Panc1 (cell line): ENCODE data around the gene ELP2. TPM values are rescaled to one million over a fixed set of nuclear protein-coding genes. Genes with fewer than 3 reads are reported as not detected.

Experiments
- ATAC-seq: fragments of 200-7000 bp; cut with Tn5 transposase; 2 replicates; pipeline ENCODE4 v1.9.1; 2020; ENCODE audit warnings: mild to moderate bottlenecking, moderate library complexity
- BruUV-seq: library from RNA; stranded (reverse); fragments of 400-500 nt; replicated peaks from 2 replicates; lab custom pipeline; 2021; lab: Mats Ljungman, UMichigan
- CTCF ChIA-PET: fragments of 300-600 bp; sonication (Branson Sonifier 250); formaldehyde crosslinking; loops from one replicate; lab custom pipeline; 2022; ENCODE audit warnings: antibody characterized with exemption; lab: Charles Lee
- POLR2A ChIA-PET: fragments of 300-600 bp; sonication (Branson Sonifier 250); formaldehyde crosslinking; loops from one replicate; lab custom pipeline; 2022; ENCODE audit warnings: antibody characterized with exemption; lab: Charles Lee
- DNase-seq: peaks from one replicate; pipeline ENCODE4 v3.0.0-alpha.2; 2010; ENCODE audit warnings: low read depth, low spot score
- H3K27ac ChIP-seq: 2 replicates; pipeline ENCODE4 v1.5.1; 2011; ENCODE audit warnings: mild to moderate bottlenecking, low read length, inconsistent platforms
- H3K27me3 ChIP-seq: fragments of 200-500 bp; sonication (Bioruptor generic); 2 replicates; pipeline ENCODE4 v1.6.0; 2014; ENCODE audit warnings: low read length, inconsistent platforms; ENCODE audit not compliant: control insufficient read depth, insufficient read depth
- H3K36me3 ChIP-seq: fragments of 200-500 bp; sonication (Bioruptor generic); 2 replicates; pipeline ENCODE4 v1.5.1; 2014; ENCODE audit warnings: inconsistent platforms, mild to moderate bottlenecking, low read length, moderate library complexity; ENCODE audit not compliant: control insufficient read depth, insufficient read depth
- H3K4me1 ChIP-seq: 2 replicates; pipeline ENCODE4 v1.5.1; 2011; ENCODE audit warnings: inconsistent platforms, mild to moderate bottlenecking, low read length, moderate library complexity; ENCODE audit not compliant: control insufficient read depth, insufficient read depth
- H3K4me3 ChIP-seq, 2 experiments: 2 replicates each; pipeline ENCODE4 v1.5.1; 2011 to 2012; ENCODE audit warnings: low read depth in 2 of 2, low read length in 2 of 2, mild to moderate bottlenecking in 2 of 2, inconsistent platforms in 1 of 2, moderate library complexity in 1 of 2
- H3K9me3 ChIP-seq: fragments of 200-500 bp; sonication (Bioruptor generic); 2 replicates; pipeline ENCODE4 v1.5.1; 2014; ENCODE audit warnings: low read depth, mild to moderate bottlenecking, inconsistent platforms, low read length, moderate library complexity; ENCODE audit not compliant: control insufficient read depth, insufficient read depth
- CTCF ChIP-seq: fragments of 450-650 bp; IDR thresholded peaks from 2 replicates; pipeline ENCODE4 v1.5.1; 2017; ENCODE audit warnings: mild to moderate bottlenecking
- POLR2AphosphoS5 ChIP-seq: IDR thresholded peaks from 2 replicates; pipeline ENCODE4 v1.6.1; 2012; ENCODE audit warnings: mild to moderate bottlenecking, low read depth, low read length, moderate library complexity
- REST ChIP-seq, 2 experiments: IDR thresholded peaks; 2 replicates each; pipeline ENCODE4 v1.6.1; 2011 to 2012; ENCODE audit warnings: low read depth in 2 of 2, control low read depth in 1 of 2, low read length in 1 of 2, mild to moderate bottlenecking in 1 of 2, moderate library complexity in 1 of 2; ENCODE audit not compliant: insufficient read depth in 1 of 2
- SIN3A ChIP-seq: IDR thresholded peaks from 2 replicates; pipeline ENCODE4 v1.6.1; 2012; ENCODE audit warnings: low read depth, mild to moderate bottlenecking, low read length, moderate library complexity, borderline replicate concordance; ENCODE audit not compliant: insufficient read depth
- TCF7L2 ChIP-seq: IDR thresholded peaks from 2 replicates; pipeline ENCODE4 v1.6.1; 2011; ENCODE audit warnings: mild to moderate bottlenecking, low read depth, low read length, inconsistent platforms
- in situ Hi-C: cut with HindIII; loops from 2 replicates; pipeline ENCODE4 v1.10.0; 2016; ENCODE audit warnings: low sequenced_read_pairs, low pct_unique_long_range_greater_than_20kb
- intact Hi-C: fragments of 100-400 bp; cut with micrococcal nuclease; formaldehyde crosslinking; loops from one replicate; pipeline ENCODE4 v1.10.0; 2022; ENCODE audit not compliant: unreplicated experiment
- total RNA-seq: library from RNA; stranded (reverse); gene quantifications from one replicate; pipeline ENCODE4 v1.2.1, GENCODE V29; 2021; ENCODE audit not compliant: unreplicated experiment

Gene ELP2
- total RNA-seq, 1 experiment from 2014 or later, result 48.8 TPM

- ATAC-seq (no peak), DNase-seq (no peak)
- Histone ChIP-seq H3K9me3 (no peaks in the 10 kb centered on the region), H3K4me3 (no peak overlapping the region), H3K27me3 (no peaks in the 10 kb centered on the region), H3K36me3 (peaks cover 13% of the 10 kb centered on the region; the same call in 1 of the 2 replicates), H3K27ac (no peak overlapping the region), H3K4me1 (no peaks in the 10 kb centered on the region)
- in situ Hi-C loops (no loop called here), intact Hi-C loops (no loop called here)
- TF ChIP-seq SIN3A, result no peak
- TF ChIP-seq TCF7L2, result no peak
- TF ChIP-seq CTCF, result no peak
- TF ChIP-seq REST (IDR thresholded peaks at IDR 0.05; ENCODE audit: insufficient read depth in 1 of 2, low read depth in 2 of 2, low read length in 1 of 2), result no peak
- TF ChIP-seq POLR2AphosphoS5, result no peak
- BruUV-seq, result no TSS peak
- ChIA-PET POLR2A (no interaction called here), CTCF (no interaction called here)
Measured at GRCh38 chr18:36158266-36158867, 28.7 kb downstream of the ELP2 start.

- TF ChIP-seq POLR2AphosphoS5 (no peak), SIN3A (no peak), CTCF (no peak), TCF7L2 (no peak), REST (IDR thresholded peaks at IDR 0.05; ENCODE audit: insufficient read depth in 1 of 2, low read depth in 2 of 2, low read length in 1 of 2) (no peak)
- no peak for DNase-seq
- Histone ChIP-seq H3K9me3 (no peaks in the 10 kb centered on the region), H3K4me3 (no peak overlapping the region), H3K4me1 (no peaks in the 10 kb centered on the region), H3K27me3 (no peaks in the 10 kb centered on the region), H3K27ac (no peak overlapping the region), H3K36me3 (peaks cover 22% of the 10 kb centered on the region; the same call in 1 of the 2 replicates)
- intact Hi-C loops (no loop called here), in situ Hi-C loops (no loop called here)
- ChIA-PET CTCF (no interaction called here), POLR2A (interaction anchor here (0.7 kb wide), 1 partner anchor 262 kb away, joined by 6 read pairs; no protein-coding TSS in a partner anchor)
- no TSS peak for BruUV-seq
- ATAC-seq, result no peak
Measured at GRCh38 chr18:36160959-36161371, 31.3 kb downstream of the ELP2 start.
